Eye (tissue), 1 donor: ENCODE data around the gene ZNF445.
"Not testable (repeated sequence)": the region's sequence is repeated elsewhere in the genome, so short reads cannot be mapped to it uniquely, and the experiment has no call there.

Experiments
- DNase-seq: peaks from one replicate; pipeline ENCODE4 v3.0.0-alpha.2; 2015

Gene ZNF445

GRCh38 chr3:44474886-44475285, 2.6 kb downstream of the ZNF445 start:
- DNase-seq = not testable (repeated sequence)

- no peak for DNase-seq
Observed at GRCh38 chr3:44470430-44470829, 7.0 kb downstream of the ZNF445 start.

- no peak for DNase-seq
Observed at GRCh38 chr3:44469914-44470313, 7.6 kb downstream of the ZNF445 start.

GRCh38 chr3:44468572-44469520, 8.6 kb downstream of the ZNF445 start:
- peak; percentile 32 for DNase-seq

- DNase-seq = not testable (repeated sequence)
Observed at GRCh38 chr3:44468099-44468537, 9.4 kb downstream of the ZNF445 start.

GRCh38 chr3:44467241-44467640, 10.2 kb downstream of the ZNF445 start:
- DNase-seq = no peak

- not testable (repeated sequence) for DNase-seq
Observed at GRCh38 chr3:44464920-44465319, 12.6 kb downstream of the ZNF445 start.

GRCh38 chr3:44464509-44464908, 13.0 kb downstream of the ZNF445 start:
- DNase-seq = no peak

GRCh38 chr3:44460050-44460449, 17.4 kb downstream of the ZNF445 start:
- DNase-seq = not testable (repeated sequence)

GRCh38 chr3:44455318-44455717, 22.2 kb downstream of the ZNF445 start:
- DNase-seq = no peak

GRCh38 chr3:44454258-44454657, 23.2 kb downstream of the ZNF445 start:
- no peak for DNase-seq

- DNase-seq = no peak
Observed at GRCh38 chr3:44451441-44451840, 26.0 kb downstream of the ZNF445 start.

- no peak for DNase-seq
Observed at GRCh38 chr3:44446929-44447328, 30.5 kb downstream of the ZNF445 start.

GRCh38 chr3:44445786-44446185, 31.7 kb downstream of the ZNF445 start:
- no peak for DNase-seq

GRCh38 chr3:44444896-44445691, 32.4 kb downstream of the ZNF445 start:
- no peak for DNase-seq

GRCh38 chr3:44444437-44444836, 33.0 kb downstream of the ZNF445 start:
- DNase-seq = no peak

- DNase-seq = no peak
Observed at GRCh38 chr3:44442596-44443309, 34.7 kb downstream of the ZNF445 start.

- DNase-seq = no peak
Observed at GRCh38 chr3:44439499-44440295, 37.8 kb downstream of the ZNF445 start.

- no peak for DNase-seq
Observed at GRCh38 chr3:44437800-44438199, 39.7 kb downstream of the ZNF445 start.

- DNase-seq = no peak
Observed at GRCh38 chr3:44436181-44436580, 41.3 kb downstream of the ZNF445 start.

- no peak for DNase-seq
Observed at GRCh38 chr3:44434834-44435510, 42.5 kb downstream of the ZNF445 start.

GRCh38 chr3:44430466-44430865, 47.0 kb downstream of the ZNF445 start:
- no peak for DNase-seq
